HG03571 (cell line): ENCODE results near the gene TSHZ1.
"Not testable (repeated sequence)": the region's sequence is repeated elsewhere in the genome, so short reads cannot be mapped to it uniquely, and the experiment has no call there.

Source experiments
- ATAC-seq: cut with Tn5 transposase; IDR thresholded peaks from one replicate; pipeline ENCODE4 v1.9.1; 2021; ENCODE audit not compliant: unreplicated experiment

TSHZ1 gene

GRCh38 chr18:75179819-75180600 lies 30.6 kb upstream of the TSHZ1 start:
- no peak for ATAC-seq

GRCh38 chr18:75183524-75183923 lies 27.1 kb upstream of the TSHZ1 start:
- ATAC-seq: no peak

GRCh38 chr18:75183973-75184493 lies 26.6 kb upstream of the TSHZ1 start:
- no peak for ATAC-seq

GRCh38 chr18:75185460-75185859 lies 25.1 kb upstream of the TSHZ1 start:
- no peak for ATAC-seq

- not testable (repeated sequence) for ATAC-seq
Measured at GRCh38 chr18:75187702-75188101, 22.9 kb upstream of the TSHZ1 start.

GRCh38 chr18:75189696-75190095 lies 20.9 kb upstream of the TSHZ1 start:
- no peak for ATAC-seq

- no peak for ATAC-seq
Measured at GRCh38 chr18:75192899-75193298, 17.7 kb upstream of the TSHZ1 start.

GRCh38 chr18:75198036-75198435 lies 12.6 kb upstream of the TSHZ1 start:
- ATAC-seq: no peak

- no peak for ATAC-seq
Measured at GRCh38 chr18:75199327-75199726, 11.3 kb upstream of the TSHZ1 start.

- no peak for ATAC-seq
Measured at GRCh38 chr18:75200071-75200470, 10.5 kb upstream of the TSHZ1 start.

GRCh38 chr18:75200605-75201280 lies 9.9 kb upstream of the TSHZ1 start:
- ATAC-seq: no peak

GRCh38 chr18:75201282-75202270 lies 9.0 kb upstream of the TSHZ1 start:
- no peak for ATAC-seq

- ATAC-seq: no peak
Measured at GRCh38 chr18:75202696-75203365, 7.8 kb upstream of the TSHZ1 start.

GRCh38 chr18:75203416-75204268 lies 7.0 kb upstream of the TSHZ1 start:
- no peak for ATAC-seq

GRCh38 chr18:75204269-75204731 lies 6.3 kb upstream of the TSHZ1 start:
- ATAC-seq: no peak

GRCh38 chr18:75204732-75205513 lies 5.7 kb upstream of the TSHZ1 start:
- no peak for ATAC-seq

- no peak for ATAC-seq
Measured at GRCh38 chr18:75205514-75206132, 5.0 kb upstream of the TSHZ1 start.
